Chondrocyte (in vitro differentiated cells): Measurements from ENCODE around the gene FCER1G. TPM values are rescaled to one million over a fixed set of nuclear protein-coding genes. Genes with fewer than 3 reads are reported as not detected.

Experiments used
- DNase-seq: peaks from one replicate; pipeline ENCODE4 v3.0.0; 2021; ENCODE audit warnings: mixed read lengths, low spot score
- H3K27ac Mint-ChIP-seq: one replicate; pipeline ENCODE4 v1.8.0; 2021; ENCODE audit warnings: mild to moderate bottlenecking, moderate library complexity, mixed read lengths; ENCODE audit not compliant: unreplicated experiment
- H3K27me3 Mint-ChIP-seq: 2 replicates; pipeline ENCODE4 v1.8.0; 2021; ENCODE audit warnings: low read depth, mixed read lengths
- H3K36me3 Mint-ChIP-seq: 2 replicates; pipeline ENCODE4 v1.8.0; 2021; ENCODE audit warnings: low read depth, mixed read lengths
- H3K4me1 Mint-ChIP-seq: 2 replicates; pipeline ENCODE4 v1.8.0; 2021; ENCODE audit warnings: low read depth, mild to moderate bottlenecking, mixed read lengths
- H3K4me3 Mint-ChIP-seq: one replicate; pipeline ENCODE4 v1.8.0; 2021; ENCODE audit warnings: mild to moderate bottlenecking, moderate library complexity, mixed read lengths; ENCODE audit not compliant: unreplicated experiment
- H3K9me3 Mint-ChIP-seq: 2 replicates; pipeline ENCODE4 v1.8.0; 2021; ENCODE audit warnings: low read depth, mixed read lengths
- CTCF ChIP-seq: fragments of 200-600 bp; sonication (generic); IDR thresholded peaks from 2 replicates; pipeline ENCODE4 v1.5.0; 2021; ENCODE audit warnings: antibody characterized with exemption, mild to moderate bottlenecking, moderate library complexity
- total RNA-seq: library from RNA; stranded (reverse); gene quantifications from 3 replicates; pipeline ENCODE4 v1.2.1, GENCODE V29; 2021

Gene FCER1G
- total RNA-seq, 1 donor from 2014 or later, result not detected

GRCh38 chr1:161209790-161210409, 5.2 kb upstream of the FCER1G start:
- H3K36me3 Mint-ChIP-seq, result peaks cover 41% of the 10 kb centered on the region
- no peak overlapping the region for H3K4me3 Mint-ChIP-seq
- no peak overlapping the region for H3K27ac Mint-ChIP-seq
- peak; percentile 93 for TF ChIP-seq CTCF
- no peak for DNase-seq
- no peaks in the 10 kb centered on the region for H3K9me3 Mint-ChIP-seq
- H3K27me3 Mint-ChIP-seq, result no peaks in the 10 kb centered on the region
- H3K4me1 Mint-ChIP-seq, result peaks cover 10% of the 10 kb centered on the region

GRCh38 chr1:161214369-161214768, 726 bp upstream of the FCER1G start:
- DNase-seq, result no peak
- no peak for TF ChIP-seq CTCF
- Mint-ChIP-seq H3K9me3 (no peaks in the 10 kb centered on the region), H3K27me3 (no peaks in the 10 kb centered on the region), H3K27ac (no peak overlapping the region), H3K4me3 (no peak overlapping the region), H3K36me3 (peaks cover 35% of the 10 kb centered on the region), H3K4me1 (peaks cover 10% of the 10 kb centered on the region)

- H3K9me3 Mint-ChIP-seq, result no peaks in the 10 kb centered on the region
- no peak overlapping the region for H3K4me3 Mint-ChIP-seq
- no peak for TF ChIP-seq CTCF
- no peak for DNase-seq
- H3K27ac Mint-ChIP-seq, result peak overlapping the region; percentile 72
- peaks cover 21% of the 10 kb centered on the region for H3K36me3 Mint-ChIP-seq
- H3K4me1 Mint-ChIP-seq, result peaks cover 8% of the 10 kb centered on the region
- H3K27me3 Mint-ChIP-seq, result no peaks in the 10 kb centered on the region
Observed at GRCh38 chr1:161216945-161217712, 2.0 kb downstream of the FCER1G start.

GRCh38 chr1:161217831-161218230, 2.7 kb downstream of the FCER1G start:
- peaks cover 8% of the 10 kb centered on the region for H3K4me1 Mint-ChIP-seq
- H3K36me3 Mint-ChIP-seq, result peaks cover 19% of the 10 kb centered on the region
- no peak for TF ChIP-seq CTCF
- no peak overlapping the region for H3K27ac Mint-ChIP-seq
- no peaks in the 10 kb centered on the region for H3K27me3 Mint-ChIP-seq
- H3K9me3 Mint-ChIP-seq, result no peaks in the 10 kb centered on the region
- DNase-seq, result peak; percentile 76
- no peak overlapping the region for H3K4me3 Mint-ChIP-seq

GRCh38 chr1:161218301-161219077, 3.4 kb downstream of the FCER1G start:
- peak; percentile 51 for DNase-seq
- H3K27me3 Mint-ChIP-seq, result no peaks in the 10 kb centered on the region
- no peak overlapping the region for H3K27ac Mint-ChIP-seq
- H3K4me1 Mint-ChIP-seq, result peaks cover 8% of the 10 kb centered on the region
- TF ChIP-seq CTCF, result no peak
- no peak overlapping the region for H3K4me3 Mint-ChIP-seq
- H3K36me3 Mint-ChIP-seq, result peaks cover 14% of the 10 kb centered on the region
- H3K9me3 Mint-ChIP-seq, result no peaks in the 10 kb centered on the region
